GM12878 (cell line): Measurements from ENCODE around the gene SMIM14. TPM values are rescaled to one million over a fixed set of nuclear protein-coding genes. Genes with fewer than 3 reads are reported as not detected.

ENCODE experiments used
- DPF2 ChIP-seq: fragments of 450-650 bp; IDR thresholded peaks from 2 replicates; pipeline ENCODE4 v1.6.1; 2017; ENCODE audit warnings: mild to moderate bottlenecking
- EED ChIP-seq: sonication (generic); IDR thresholded peaks from 2 replicates; pipeline ENCODE4 v1.6.1; 2016; ENCODE audit warnings: antibody characterized with exemption, low read depth
- ESRRA ChIP-seq: IDR thresholded peaks from 2 replicates; pipeline ENCODE4 v1.6.1; 2012; ENCODE audit warnings: mild to moderate bottlenecking, low read length, improper control_type of control experiment
- GATAD2B ChIP-seq: fragments of 450-650 bp; conservative IDR thresholded peaks from 2 replicates; pipeline ENCODE4 v1.6.1; 2017; ENCODE audit warnings: low read depth, mild to moderate bottlenecking, moderate library complexity
- HDAC6 ChIP-seq: fragments of 200-600 bp; sonication (generic); IDR thresholded peaks from one replicate; pipeline ENCODE4 v1.8.0; 2017; ENCODE audit warnings: antibody characterized with exemption; ENCODE audit not compliant: unreplicated experiment
- IKZF1 ChIP-seq: fragments of 450-650 bp; conservative IDR thresholded peaks from 2 replicates; pipeline ENCODE4 v1.6.1; 2017; ENCODE audit warnings: antibody characterized with exemption, mild to moderate bottlenecking
- IKZF2 ChIP-seq, 2 experiments: fragments of 450-650 bp; IDR thresholded peaks; 2 replicates each; pipeline ENCODE4 v1.6.1; 2017; ENCODE audit warnings: mild to moderate bottlenecking in 2 of 2, moderate library complexity in 2 of 2
- MLLT1 ChIP-seq: fragments of 450-650 bp; IDR thresholded peaks from 2 replicates; pipeline ENCODE4 v1.6.1; 2016; ENCODE audit warnings: mild to moderate bottlenecking
- NBN ChIP-seq: fragments of 450-650 bp; IDR thresholded peaks from 2 replicates; pipeline ENCODE4 v1.6.1; 2016
- NKRF ChIP-seq: fragments of 450-650 bp; conservative IDR thresholded peaks from 2 replicates; pipeline ENCODE4 v1.6.1; 2017; ENCODE audit warnings: mild to moderate bottlenecking, moderate library complexity
- SMC3 ChIP-seq: IDR thresholded peaks from 2 replicates; pipeline ENCODE4 v1.6.1; 2011; ENCODE audit warnings: low read length, improper control_type of control experiment, borderline replicate concordance
- STAT1 ChIP-seq: fragments of 450-650 bp; conservative IDR thresholded peaks from 2 replicates; pipeline ENCODE4 v1.6.1; 2014; ENCODE audit warnings: antibody characterized with exemption, mild to moderate bottlenecking
- YBX1 ChIP-seq: fragments of 450-650 bp; IDR thresholded peaks from 2 replicates; pipeline ENCODE4 v1.6.1; 2016; ENCODE audit warnings: antibody characterized with exemption
- ZNF217 ChIP-seq: fragments of 450-650 bp; IDR thresholded peaks from 2 replicates; pipeline ENCODE4 v1.6.1; 2017; ENCODE audit warnings: antibody characterized with exemption, mild to moderate bottlenecking
- polyA plus RNA-seq, 11 experiments: library from polyadenylated mRNA; depleted of rRNA in 4 of 11; unstranded in 6 of 11; stranded (reverse) in 5 of 11; fragments of >200 nt; fragmentation: Nextera tagmentation in 4 of 11; fragmentation: Illumina TruSeq in 1 of 11; extraction: Ambion mirVana in 4 of 11; extraction: Trizol in 1 of 11; gene quantifications; 1 replicate in 1 of 11; 2 replicates in 10 of 11; pipeline versions ENCODE4 v1.2.1 to v1.2.3, GENCODE V29; 2011 to 2016; ENCODE audit warnings: inconsistent platforms in 2 of 11, missing spikeins in 2 of 11, low read depth in 1 of 11
- total RNA-seq, 4 experiments: library from RNA; depleted of rRNA in 3 of 4; stranded (reverse); fragments of >200 nt in 3 of 4; fragmentation: Illumina TruSeq in 1 of 4; extraction: Trizol in 1 of 4; gene quantifications; 2 replicates each; pipeline versions ENCODE4 v1.2.1 to v1.2.3, GENCODE V29; 2013 to 2021
- TF ChIP-seq, protein P1 (sequence below): IDR thresholded peaks from 2 replicates; pipeline ENCODE4 v1.6.1; 2012; ENCODE audit warnings: low read length, inconsistent platforms

SMIM14 gene
- total and polyA plus RNA-seq, 10 of the 15 experiments (the other 5 are each of a cell fraction or from before 2014, with no cell fraction given), result 125 to 671 (median 188) TPM

DNA sequence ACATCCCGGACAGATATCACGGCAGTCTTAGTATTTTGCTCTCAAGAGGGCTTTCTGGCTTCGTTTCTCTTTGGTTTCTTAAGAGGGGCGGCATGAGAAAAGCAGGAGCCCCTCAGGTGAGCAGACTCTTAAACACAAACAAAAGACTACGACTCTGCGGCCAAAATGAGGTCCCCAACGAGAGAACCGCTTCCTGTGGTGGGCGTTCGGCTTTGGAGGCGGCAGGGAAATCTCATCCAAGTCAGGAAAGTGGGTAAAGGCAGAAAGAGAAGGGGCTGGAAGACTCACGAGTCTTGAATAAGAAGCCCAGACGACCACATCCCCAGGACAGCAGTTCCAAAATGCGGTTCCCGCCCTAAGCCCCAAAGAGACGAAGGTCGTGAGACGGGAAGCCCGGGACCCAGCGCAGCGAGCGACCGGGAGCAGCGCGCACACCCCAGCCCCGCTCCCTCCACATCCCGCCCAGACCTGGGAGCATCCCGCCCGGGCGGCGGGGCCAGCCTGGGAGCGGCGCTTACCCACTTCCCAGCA is 111.8 kb downstream of the SMIM14 start (continued):
- 0 out of 2 replicates have a peak, but pooled peaks have one; percentile 60 for TF ChIP-seq NKRF
- TF ChIP-seq, protein P1, sequence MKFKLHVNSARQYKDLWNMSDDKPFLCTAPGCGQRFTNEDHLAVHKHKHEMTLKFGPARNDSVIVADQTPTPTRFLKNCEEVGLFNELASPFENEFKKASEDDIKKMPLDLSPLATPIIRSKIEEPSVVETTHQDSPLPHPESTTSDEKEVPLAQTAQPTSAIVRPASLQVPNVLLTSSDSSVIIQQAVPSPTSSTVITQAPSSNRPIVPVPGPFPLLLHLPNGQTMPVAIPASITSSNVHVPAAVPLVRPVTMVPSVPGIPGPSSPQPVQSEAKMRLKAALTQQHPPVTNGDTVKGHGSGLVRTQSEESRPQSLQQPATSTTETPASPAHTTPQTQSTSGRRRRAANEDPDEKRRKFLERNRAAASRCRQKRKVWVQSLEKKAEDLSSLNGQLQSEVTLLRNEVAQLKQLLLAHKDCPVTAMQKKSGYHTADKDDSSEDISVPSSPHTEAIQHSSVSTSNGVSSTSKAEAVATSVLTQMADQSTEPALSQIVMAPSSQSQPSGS, result no peak
- no peak for TF ChIP-seq NBN
- no peak for TF ChIP-seq HDAC6
- TF ChIP-seq ZNF217, result 0 out of 2 replicates have a peak, but pooled peaks have one; percentile 43
- TF ChIP-seq MLLT1, result no peak; the same call in none of the 2 replicates
- TF ChIP-seq ESRRA, result no peak
- peak; percentile 32; the same call in 1 of the 2 replicates for TF ChIP-seq DPF2
- no peak for TF ChIP-seq SMC3
- TF ChIP-seq STAT1, result no peak
- no peak for TF ChIP-seq YBX1
- TF ChIP-seq EED, result peak; percentile 68
- peak; percentile 74 for TF ChIP-seq IKZF1
- peak; percentile 78 for TF ChIP-seq IKZF2 (IDR thresholded peaks at IDR 0.05)
- TF ChIP-seq GATAD2B, result peak; percentile 26
